ENCODE measurements around the gene KRT5.
"Not testable (repeated sequence)": the region's sequence is repeated elsewhere in the genome, so short reads cannot be mapped to it uniquely, and the experiment has no call there.

Gene KRT5

GRCh38 chr12:52502877-52503276, 17.3 kb downstream of the KRT5 start:
- no peaks in the 10 kb centered on the region for H3K27me3 ChIP-seq
- no peak overlapping the region for H3K4me3 ChIP-seq
- intact Hi-C loops (cut with DNase I; ENCODE audit: low total_unique reads) = no loop called here
- no peak for TF ChIP-seq CTCF (IDR thresholded peaks at IDR 0.05)
- H3K36me3 ChIP-seq = no peaks in the 10 kb centered on the region
- no peak overlapping the region for H3K27ac ChIP-seq
- H3K4me1 ChIP-seq = peaks cover 0 to 3% (median 0%) of the 10 kb centered on the region in 4 donors
- no peaks in the 10 kb centered on the region for H3K9me3 ChIP-seq
- DNase-seq = no peak

- DNase-seq = no peak
- no peaks in the 10 kb centered on the region for H3K27me3 ChIP-seq
- no peaks in the 10 kb centered on the region for H3K4me1 ChIP-seq
- no peak for TF ChIP-seq CTCF (IDR thresholded peaks at IDR 0.05)
- H3K27ac ChIP-seq = no peak overlapping the region
- intact Hi-C loops (cut with DNase I; ENCODE audit: low total_unique reads) = no loop called here
- no peaks in the 10 kb centered on the region for H3K36me3 ChIP-seq
- H3K9me3 ChIP-seq = no peaks in the 10 kb centered on the region
- no peak overlapping the region for H3K4me3 ChIP-seq
Measured at GRCh38 chr12:52501490-52501889, 18.7 kb downstream of the KRT5 start.

GRCh38 chr12:52500574-52500973, 19.6 kb downstream of the KRT5 start:
- intact Hi-C loops (cut with DNase I; ENCODE audit: low total_unique reads); H3K36me3 ChIP-seq; H3K27me3 ChIP-seq; H3K9me3 ChIP-seq; H3K27ac ChIP-seq; H3K4me1 ChIP-seq; H3K4me3 ChIP-seq; DNase-seq: not testable (repeated sequence)

- TF ChIP-seq CTCF (IDR thresholded peaks at IDR 0.05) = no peak
- Histone ChIP-seq H3K4me1 (peaks cover 0 to 5% (median under 1%) of the 10 kb centered on the region in 4 donors), H3K4me3 (no peak overlapping the region), H3K9me3 (no peaks in the 10 kb centered on the region), H3K36me3 (no peaks in the 10 kb centered on the region), H3K27ac (no peak overlapping the region), H3K27me3 (peaks cover 0 to 3% of the 10 kb centered on the region in 2 donors)
- no peak for DNase-seq
- intact Hi-C loops (cut with DNase I; ENCODE audit: low total_unique reads) = no loop called here
Measured at GRCh38 chr12:52499806-52500560, 20.2 kb downstream of the KRT5 start.

GRCh38 chr12:52498946-52499345, 21.2 kb downstream of the KRT5 start:
- H3K4me1 ChIP-seq = peaks cover 0 to 11% (median 4%) of the 10 kb centered on the region in 4 donors
- H3K4me3 ChIP-seq = no peak overlapping the region
- H3K9me3 ChIP-seq = no peaks in the 10 kb centered on the region
- intact Hi-C loops (cut with DNase I; ENCODE audit: low total_unique reads) = no loop called here
- peaks cover 0 to 3% of the 10 kb centered on the region in 2 donors for H3K27me3 ChIP-seq
- no peak overlapping the region for H3K27ac ChIP-seq
- H3K36me3 ChIP-seq = no peaks in the 10 kb centered on the region
- no peak for DNase-seq
- TF ChIP-seq CTCF (IDR thresholded peaks at IDR 0.05) = no peak

- intact Hi-C loops (cut with DNase I; ENCODE audit: low total_unique reads) = no loop called here
- peaks cover 0 to 3% of the 10 kb centered on the region in 2 donors for H3K27me3 ChIP-seq
- no peaks in the 10 kb centered on the region for H3K9me3 ChIP-seq
- DNase-seq = no peak
- H3K4me1 ChIP-seq = peaks cover 0 to 12% (median 4%) of the 10 kb centered on the region in 4 donors
- no peak overlapping the region for H3K4me3 ChIP-seq
- no peak for TF ChIP-seq CTCF (IDR thresholded peaks at IDR 0.05)
- H3K36me3 ChIP-seq = no peaks in the 10 kb centered on the region
- no peak overlapping the region for H3K27ac ChIP-seq
Measured at GRCh38 chr12:52497975-52498374, 22.2 kb downstream of the KRT5 start.

Data from tibial artery (tissue), 4 donors.